ENCODE measurements around the gene PAFAH1B2.
A peak's percentile ranks its signal among the peaks of the same experiment; 100 is the strongest.

PAFAH1B2 gene

DNA sequence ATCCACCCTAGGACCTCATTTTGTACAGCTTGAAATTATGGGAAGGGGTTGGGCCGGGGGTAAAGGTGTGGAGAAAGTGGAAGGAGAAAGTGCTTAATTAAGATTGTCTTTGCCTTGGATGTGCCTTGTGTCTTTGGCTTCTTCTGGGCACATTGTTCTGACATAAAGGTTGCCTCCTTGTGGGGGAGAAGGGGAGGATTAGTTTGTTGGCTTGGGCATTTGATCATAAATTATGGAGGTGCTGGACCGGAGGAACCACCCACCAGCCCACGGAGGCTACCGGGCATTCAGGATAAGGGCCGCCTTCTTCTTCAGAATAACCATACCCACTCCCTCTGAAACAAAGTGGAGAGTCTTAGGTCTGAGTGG lies 1.3 kb downstream of the PAFAH1B2 start:
- peak overlapping the region; percentile 97 for H3K27ac Mint-ChIP-seq
- H3K36me3 Mint-ChIP-seq (ENCODE audit: low read depth), result peaks cover 26% of the 10 kb centered on the region
- peaks cover 52% of the 10 kb centered on the region for H3K4me1 Mint-ChIP-seq
- DNase-seq (no peak), ATAC-seq (no peak)
- H3K27me3 Mint-ChIP-seq, result no peaks in the 10 kb centered on the region
- H3K4me3 Mint-ChIP-seq, result peak overlapping the region; percentile 100
- H3K9me3 Mint-ChIP-seq, result no peaks in the 10 kb centered on the region

GRCh38 chr11:117146521-117146920 lies 2.4 kb downstream of the PAFAH1B2 start:
- Mint-ChIP-seq H3K27ac (no peak overlapping the region), H3K4me1 (peaks cover 55% of the 10 kb centered on the region), H3K36me3 (ENCODE audit: low read depth) (peaks cover 29% of the 10 kb centered on the region), H3K27me3 (no peaks in the 10 kb centered on the region), H3K4me3 (peak overlapping the region; percentile 100), H3K9me3 (no peaks in the 10 kb centered on the region)
- DNase-seq (no peak), ATAC-seq (no peak)

- Mint-ChIP-seq H3K27ac (no peak overlapping the region), H3K4me3 (no peak overlapping the region), H3K27me3 (no peaks in the 10 kb centered on the region), H3K36me3 (ENCODE audit: low read depth) (peaks cover 28% of the 10 kb centered on the region), H3K4me1 (peaks cover 21% of the 10 kb centered on the region), H3K9me3 (no peaks in the 10 kb centered on the region)
- ATAC-seq (no peak), DNase-seq (no peak)
Measured at GRCh38 chr11:117152066-117152465, 8.0 kb downstream of the PAFAH1B2 start.

GRCh38 chr11:117154468-117154867 lies 10.4 kb downstream of the PAFAH1B2 start:
- Mint-ChIP-seq H3K4me1 (peaks cover 15% of the 10 kb centered on the region), H3K9me3 (no peaks in the 10 kb centered on the region), H3K4me3 (no peak overlapping the region), H3K27me3 (no peaks in the 10 kb centered on the region), H3K27ac (no peak overlapping the region), H3K36me3 (ENCODE audit: low read depth) (peaks cover 26% of the 10 kb centered on the region)
- DNase-seq (no peak), ATAC-seq (no peak)

DNA sequence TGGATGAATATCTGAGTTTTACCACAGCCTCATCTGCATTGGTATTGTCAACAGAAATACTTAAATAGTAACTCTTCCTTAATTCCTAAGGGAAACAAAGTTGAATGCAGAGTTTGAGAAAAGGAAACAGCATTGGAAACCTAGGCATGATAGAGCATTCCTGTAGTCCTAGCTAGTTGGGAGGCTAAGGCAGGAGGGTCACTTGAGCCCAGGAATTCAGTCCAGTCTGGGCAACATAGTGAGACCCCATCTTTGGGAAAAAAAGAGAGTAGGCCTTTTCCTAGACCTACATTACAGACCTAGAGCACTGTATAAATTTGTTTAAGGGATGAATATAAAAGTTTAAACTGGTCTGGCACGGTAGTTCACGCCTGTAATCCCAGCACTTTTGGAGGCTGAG lies 13.4 kb downstream of the PAFAH1B2 start:
- Mint-ChIP-seq H3K27ac (no peak overlapping the region), H3K36me3 (ENCODE audit: low read depth) (peaks cover 27% of the 10 kb centered on the region), H3K9me3 (no peaks in the 10 kb centered on the region), H3K4me3 (no peak overlapping the region), H3K27me3 (no peaks in the 10 kb centered on the region), H3K4me1 (peaks cover 10% of the 10 kb centered on the region)
- ATAC-seq (no peak), DNase-seq (no peak)

DNA sequence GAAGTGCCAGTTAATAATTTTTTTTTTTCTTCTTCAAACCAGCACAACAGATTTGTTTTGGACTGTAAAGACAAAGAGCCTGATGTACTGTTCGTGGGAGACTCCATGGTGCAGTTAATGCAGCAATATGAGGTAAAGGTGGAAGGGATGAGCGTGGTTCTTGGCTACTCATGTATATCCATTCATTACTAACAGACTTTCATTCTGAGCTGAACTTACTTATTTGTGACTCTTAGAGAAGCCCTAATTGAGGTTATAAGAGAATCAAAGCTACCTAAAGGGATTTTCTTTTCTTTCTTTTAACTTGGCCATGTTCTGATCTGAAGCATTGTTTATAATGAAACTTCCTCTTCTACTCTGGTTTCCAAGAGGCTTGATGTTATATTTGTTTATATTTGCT lies 15.8 kb downstream of the PAFAH1B2 start:
- peaks cover 9% of the 10 kb centered on the region for H3K4me1 Mint-ChIP-seq
- ATAC-seq (no peak), DNase-seq (no peak)
- no peaks in the 10 kb centered on the region for H3K9me3 Mint-ChIP-seq
- H3K36me3 Mint-ChIP-seq (ENCODE audit: low read depth), result peaks cover 23% of the 10 kb centered on the region
- H3K27ac Mint-ChIP-seq, result no peak overlapping the region
- H3K4me3 Mint-ChIP-seq, result no peak overlapping the region
- H3K27me3 Mint-ChIP-seq, result no peaks in the 10 kb centered on the region

DNA sequence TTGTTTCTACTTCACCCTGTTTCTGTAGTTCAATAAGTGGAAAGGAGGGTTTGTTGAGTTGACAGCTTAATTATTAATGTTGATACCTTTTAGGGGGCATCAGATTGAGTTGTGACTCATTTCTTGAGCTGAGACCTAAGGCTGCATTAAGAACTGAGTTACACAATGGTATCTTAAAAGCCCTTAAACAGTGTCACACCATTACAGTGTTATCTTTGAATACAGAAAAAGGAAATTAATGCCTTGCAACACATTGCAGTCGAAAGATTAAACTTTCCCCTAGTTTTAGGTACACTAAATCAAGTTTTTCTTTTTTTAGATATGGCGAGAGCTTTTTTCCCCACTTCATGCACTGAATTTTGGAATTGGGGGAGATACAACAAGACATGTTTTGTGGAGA lies 16.7 kb downstream of the PAFAH1B2 start:
- no peak for DNase-seq
- no peak for ATAC-seq
- Mint-ChIP-seq H3K9me3 (no peaks in the 10 kb centered on the region), H3K4me1 (peaks cover 9% of the 10 kb centered on the region), H3K27me3 (no peaks in the 10 kb centered on the region), H3K36me3 (ENCODE audit: low read depth) (peaks cover 31% of the 10 kb centered on the region), H3K27ac (peak overlapping the region; percentile 5), H3K4me3 (no peak overlapping the region)

DNA sequence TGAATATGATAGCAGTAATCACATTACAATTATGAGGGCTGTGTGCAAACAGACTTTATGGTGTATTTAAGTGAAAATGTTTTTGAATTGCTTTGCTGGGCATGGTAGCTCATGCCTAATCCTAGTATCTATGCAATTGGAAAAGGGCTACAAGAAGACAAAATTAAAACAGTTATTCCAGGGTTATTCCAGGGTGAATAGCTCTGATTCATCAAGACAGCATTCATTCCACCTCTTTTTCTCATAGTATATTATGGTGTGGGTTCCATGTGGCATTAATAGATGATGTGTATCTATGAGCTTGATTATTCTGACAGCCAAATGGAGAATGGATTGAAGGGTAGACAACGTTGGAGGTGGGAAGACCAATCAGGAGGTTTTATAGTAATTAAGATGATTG lies 22.4 kb downstream of the PAFAH1B2 start:
- peaks cover 35% of the 10 kb centered on the region for H3K36me3 Mint-ChIP-seq (ENCODE audit: low read depth)
- no peaks in the 10 kb centered on the region for H3K9me3 Mint-ChIP-seq
- H3K27me3 Mint-ChIP-seq, result no peaks in the 10 kb centered on the region
- peaks cover under 1% of the 10 kb centered on the region for H3K4me1 Mint-ChIP-seq
- no peak for ATAC-seq
- no peak overlapping the region for H3K27ac Mint-ChIP-seq
- no peak for DNase-seq
- no peak overlapping the region for H3K4me3 Mint-ChIP-seq

DNA sequence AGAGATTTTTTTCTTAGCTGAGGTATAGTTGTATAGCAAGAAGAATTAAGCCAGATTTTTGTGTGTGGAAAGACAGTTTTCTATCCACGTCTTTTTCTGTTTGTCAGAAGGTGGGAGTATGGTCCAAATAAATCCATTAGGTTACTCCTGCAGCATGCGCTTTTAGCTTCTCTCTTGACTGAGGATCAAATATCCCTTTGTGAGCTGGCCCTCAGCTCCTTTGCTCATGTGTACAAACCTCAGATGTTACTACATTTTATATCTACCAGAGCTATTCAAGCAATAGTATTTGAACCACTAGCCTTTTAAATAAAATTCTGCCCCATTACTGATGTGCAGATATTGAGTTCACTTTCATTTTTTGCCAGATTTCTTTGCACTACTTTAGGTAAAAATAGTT lies 25.6 kb downstream of the PAFAH1B2 start:
- H3K36me3 Mint-ChIP-seq (ENCODE audit: low read depth), result peaks cover 29% of the 10 kb centered on the region
- H3K4me1 Mint-ChIP-seq, result peaks cover 7% of the 10 kb centered on the region
- no peak for ATAC-seq
- no peaks in the 10 kb centered on the region for H3K9me3 Mint-ChIP-seq
- H3K4me3 Mint-ChIP-seq, result no peak overlapping the region
- no peak for DNase-seq
- no peaks in the 10 kb centered on the region for H3K27me3 Mint-ChIP-seq
- no peak overlapping the region for H3K27ac Mint-ChIP-seq

DNA sequence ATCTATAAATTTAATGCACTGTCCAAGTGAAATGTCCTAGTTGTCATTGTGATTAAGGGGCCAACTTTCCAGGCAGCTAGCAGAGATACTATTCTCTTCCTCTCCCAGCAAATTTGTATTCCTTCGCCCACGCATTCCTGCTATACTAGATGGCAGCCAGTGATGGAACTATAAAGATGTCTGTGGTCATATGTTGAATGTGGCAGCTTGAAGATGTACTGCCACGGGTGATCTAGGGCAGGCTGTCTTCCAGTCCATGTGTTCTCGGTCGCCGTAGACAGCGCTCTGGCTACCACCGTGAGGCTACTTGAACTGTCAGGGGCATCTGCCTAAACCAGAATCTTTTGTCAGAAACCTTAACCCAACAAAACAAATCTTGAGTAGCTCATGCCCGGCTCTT lies 26.1 kb downstream of the PAFAH1B2 start:
- no peak overlapping the region for H3K4me3 Mint-ChIP-seq
- H3K27me3 Mint-ChIP-seq, result no peaks in the 10 kb centered on the region
- ATAC-seq (no peak), DNase-seq (no peak)
- H3K27ac Mint-ChIP-seq, result no peak overlapping the region
- peaks cover 27% of the 10 kb centered on the region for H3K36me3 Mint-ChIP-seq (ENCODE audit: low read depth)
- H3K4me1 Mint-ChIP-seq, result peaks cover 7% of the 10 kb centered on the region
- no peaks in the 10 kb centered on the region for H3K9me3 Mint-ChIP-seq

DNA sequence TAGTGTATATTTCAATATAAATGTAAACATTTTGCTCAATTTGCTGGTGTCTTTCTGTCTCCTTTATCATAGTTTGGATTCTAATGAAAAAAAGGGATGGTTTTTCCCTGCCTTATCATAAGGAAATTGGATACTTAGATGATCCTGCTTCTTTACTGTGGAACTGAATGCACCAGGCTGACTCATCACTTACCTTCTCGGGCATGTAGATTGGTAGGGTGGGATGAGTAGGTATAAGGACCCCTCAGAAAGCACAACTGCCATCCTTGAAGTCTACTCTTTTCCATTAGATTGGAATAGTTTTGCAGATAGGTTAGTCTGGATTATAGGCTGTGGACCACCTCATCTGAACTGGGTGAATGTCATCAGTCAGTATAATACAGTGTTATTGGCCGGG lies 26.9 kb downstream of the PAFAH1B2 start:
- DNase-seq (no peak), ATAC-seq (no peak)
- H3K9me3 Mint-ChIP-seq, result no peaks in the 10 kb centered on the region
- H3K27ac Mint-ChIP-seq, result no peak overlapping the region
- peaks cover 7% of the 10 kb centered on the region for H3K4me1 Mint-ChIP-seq
- peaks cover 20% of the 10 kb centered on the region for H3K36me3 Mint-ChIP-seq (ENCODE audit: low read depth)
- no peak overlapping the region for H3K4me3 Mint-ChIP-seq
- no peaks in the 10 kb centered on the region for H3K27me3 Mint-ChIP-seq

DNA sequence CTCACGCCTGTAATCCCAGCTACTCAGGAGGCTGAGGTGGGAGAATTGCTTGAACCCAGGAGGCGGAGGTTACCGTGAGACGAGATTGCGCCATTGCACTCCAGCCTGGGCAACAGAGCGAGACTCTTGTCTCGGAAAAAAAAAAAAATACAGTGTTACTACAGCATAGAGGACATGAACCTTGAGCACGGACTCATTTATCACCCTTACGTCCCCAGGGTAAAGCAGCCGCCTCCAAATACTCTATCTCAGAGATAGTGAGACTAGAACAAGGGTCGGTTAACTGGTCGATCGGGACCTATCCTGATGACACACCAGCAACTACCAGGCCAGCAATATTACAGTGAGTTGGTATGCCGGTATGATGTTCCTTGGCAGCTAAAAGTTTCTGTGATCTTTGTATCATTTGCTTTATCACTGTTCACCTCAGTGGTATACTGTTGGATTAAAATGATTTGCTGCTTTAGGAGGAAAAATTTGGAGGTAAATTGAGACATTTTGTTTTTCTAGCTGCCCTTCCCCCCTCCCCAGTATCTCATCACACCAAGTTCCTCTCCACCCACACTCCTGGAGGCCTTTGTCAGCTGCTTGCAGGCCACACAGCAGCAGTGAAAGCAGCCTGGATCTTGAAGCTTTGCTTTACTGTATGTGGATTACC lies 27.4 kb downstream of the PAFAH1B2 start:
- H3K4me1 Mint-ChIP-seq, result peaks cover 7% of the 10 kb centered on the region
- no peak overlapping the region for H3K4me3 Mint-ChIP-seq
- H3K27me3 Mint-ChIP-seq, result no peaks in the 10 kb centered on the region
- ATAC-seq (no peak), DNase-seq (no peak)
- peaks cover 16% of the 10 kb centered on the region for H3K36me3 Mint-ChIP-seq (ENCODE audit: low read depth)
- H3K9me3 Mint-ChIP-seq, result no peaks in the 10 kb centered on the region
- H3K27ac Mint-ChIP-seq, result peak overlapping the region; percentile 33

DNA sequence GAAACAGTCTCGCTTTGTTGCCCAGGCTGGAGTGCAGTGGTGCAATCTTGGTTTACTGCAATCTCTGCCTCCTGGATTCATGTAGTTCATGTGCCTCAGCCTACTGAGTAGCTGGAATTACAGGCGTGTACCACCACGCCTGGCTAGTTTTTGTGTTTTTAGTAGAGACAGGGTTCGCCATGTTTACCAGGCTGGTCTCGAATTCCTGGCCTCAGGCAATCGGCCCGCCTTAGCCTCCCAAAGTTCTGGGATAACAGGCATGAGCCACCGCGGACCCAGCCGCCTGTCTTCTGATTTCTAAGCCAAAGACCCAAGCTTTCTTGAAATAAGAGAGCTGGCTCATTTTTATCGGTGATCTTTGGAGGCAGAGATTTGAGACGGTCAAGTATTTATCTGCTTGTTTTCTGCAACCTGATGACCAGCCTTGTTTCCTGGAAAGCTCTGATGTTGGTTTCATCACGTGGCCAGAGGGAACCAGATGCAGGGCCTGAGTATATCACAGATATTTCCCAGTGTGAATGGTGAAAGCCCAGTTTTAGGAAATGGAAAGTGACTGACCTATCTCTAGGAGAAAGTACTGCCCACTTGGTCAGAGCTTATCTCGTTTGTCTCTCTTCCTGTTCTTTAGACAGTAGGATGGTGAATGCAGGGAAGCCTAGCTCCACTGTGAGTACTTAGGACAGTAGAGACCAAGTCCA lies 28.8 kb downstream of the PAFAH1B2 start:
- H3K4me3 Mint-ChIP-seq, result no peak overlapping the region
- H3K27ac Mint-ChIP-seq, result no peak overlapping the region
- H3K4me1 Mint-ChIP-seq, result peaks cover 11% of the 10 kb centered on the region
- H3K36me3 Mint-ChIP-seq (ENCODE audit: low read depth), result peaks cover 11% of the 10 kb centered on the region
- DNase-seq (no peak), ATAC-seq (no peak)
- H3K27me3 Mint-ChIP-seq, result no peaks in the 10 kb centered on the region
- H3K9me3 Mint-ChIP-seq, result no peaks in the 10 kb centered on the region

DNA sequence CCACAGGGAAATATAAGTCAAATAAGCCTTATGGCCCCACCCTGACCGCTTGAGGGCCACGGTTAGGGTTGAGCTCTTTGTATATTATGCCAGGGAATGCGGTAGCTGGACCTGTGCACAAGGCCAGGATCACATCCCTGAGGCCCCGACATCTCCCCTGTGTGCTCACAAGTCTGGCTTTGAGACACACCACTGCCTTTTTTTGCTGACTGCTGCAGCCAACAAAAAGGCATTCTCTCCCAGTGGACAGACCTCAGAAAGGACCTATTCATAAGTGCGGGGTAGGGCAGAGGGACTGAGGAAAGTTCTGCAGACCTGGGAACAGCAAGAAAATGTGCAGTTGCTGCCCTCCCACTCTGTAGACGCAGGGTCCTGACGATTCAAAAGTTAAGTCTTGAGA lies 31.0 kb downstream of the PAFAH1B2 start:
- Mint-ChIP-seq H3K27ac (no peak overlapping the region), H3K4me1 (peaks cover 24% of the 10 kb centered on the region), H3K27me3 (no peaks in the 10 kb centered on the region), H3K9me3 (no peaks in the 10 kb centered on the region), H3K4me3 (no peak overlapping the region), H3K36me3 (ENCODE audit: low read depth) (peaks cover 6% of the 10 kb centered on the region)
- no peak for DNase-seq
- ATAC-seq, result no peak

- no peak overlapping the region for H3K27ac Mint-ChIP-seq
- ATAC-seq (no peak), DNase-seq (no peak)
- no peak overlapping the region for H3K4me3 Mint-ChIP-seq
- H3K36me3 Mint-ChIP-seq (ENCODE audit: low read depth), result peaks cover 3% of the 10 kb centered on the region
- H3K4me1 Mint-ChIP-seq, result peaks cover 31% of the 10 kb centered on the region
- H3K9me3 Mint-ChIP-seq, result no peaks in the 10 kb centered on the region
- H3K27me3 Mint-ChIP-seq, result no peaks in the 10 kb centered on the region
Measured at GRCh38 chr11:117175781-117176180, 31.7 kb downstream of the PAFAH1B2 start.
